ENCODE results near the gene ADPRM. TPM values are rescaled to one million over a fixed set of nuclear protein-coding genes. Genes with fewer than 3 reads are reported as not detected.

ADPRM gene
- total RNA-seq, 2 donors from 2014 or later = 6.8 to 8.9 TPM

- WGBS, 2 experiments (ENCODE audit: insufficient coverage in 1 of 2, insufficient read length in 1 of 2) = 97% methylated on average over 1 of the region's 1 CpG; no CpG with 5 or more reads in 1 of the 2 experiments
- Histone ChIP-seq H3K36me3 (ENCODE audit: control insufficient read depth, insufficient read depth, low read length) (peaks cover 12% of the 10 kb centered on the region), H3K27ac (ENCODE audit: low read depth, low read length) (no peak overlapping the region), H3K4me3 (ENCODE audit: low read length) (no peak overlapping the region), H3K4me1 (ENCODE audit: control insufficient read depth, insufficient read depth, low read length) (peaks cover 9% of the 10 kb centered on the region), H3K9me3 (ENCODE audit: control insufficient read depth, low read length) (no peaks in the 10 kb centered on the region), H3K9ac (ENCODE audit: extremely low read depth, low read length, poor library complexity, severe bottlenecking) (no peak overlapping the region), H3K27me3 (ENCODE audit: control insufficient read depth, insufficient read depth, low read length, poor library complexity, severe bottlenecking) (no peaks in the 10 kb centered on the region)
- Mint-ChIP-seq H3K4me1 (peaks cover 15% of the 10 kb centered on the region), H3K36me3 (ENCODE audit: low read depth) (peaks cover 14% of the 10 kb centered on the region), H3K27me3 (ENCODE audit: insufficient read depth) (no peaks in the 10 kb centered on the region), H3K27ac (no peak overlapping the region), H3K4me3 (no peak overlapping the region), H3K9me3 (no peaks in the 10 kb centered on the region)
- no peak for DNase-seq
- no peak for TF ChIP-seq CTCF (conservative IDR thresholded peaks at IDR 0.05)
Measured at GRCh38 chr17:10699856-10700255, 2.5 kb downstream of the ADPRM start.

GRCh38 chr17:10702574-10702973 lies 5.2 kb downstream of the ADPRM start:
- Mint-ChIP-seq H3K27ac (no peak overlapping the region), H3K27me3 (ENCODE audit: insufficient read depth) (no peaks in the 10 kb centered on the region), H3K4me3 (no peak overlapping the region), H3K9me3 (no peaks in the 10 kb centered on the region), H3K4me1 (peaks cover 7% of the 10 kb centered on the region), H3K36me3 (ENCODE audit: low read depth) (peaks cover 19% of the 10 kb centered on the region)
- Histone ChIP-seq H3K9ac (ENCODE audit: extremely low read depth, low read length, poor library complexity, severe bottlenecking) (no peak overlapping the region), H3K4me3 (ENCODE audit: low read length) (no peak overlapping the region), H3K9me3 (ENCODE audit: control insufficient read depth, low read length) (no peaks in the 10 kb centered on the region), H3K36me3 (ENCODE audit: control insufficient read depth, insufficient read depth, low read length) (peaks cover 26% of the 10 kb centered on the region), H3K4me1 (ENCODE audit: control insufficient read depth, insufficient read depth, low read length) (no peaks in the 10 kb centered on the region), H3K27me3 (ENCODE audit: control insufficient read depth, insufficient read depth, low read length, poor library complexity, severe bottlenecking) (no peaks in the 10 kb centered on the region), H3K27ac (ENCODE audit: low read depth, low read length) (no peak overlapping the region)
- no peak for TF ChIP-seq CTCF (conservative IDR thresholded peaks at IDR 0.05)
- no peak for DNase-seq
- WGBS, 2 experiments (ENCODE audit: insufficient coverage in 1 of 2, insufficient read length in 1 of 2) = 93% methylated on average over 2 of the region's 2 CpGs; no CpG with 5 or more reads in 1 of the 2 experiments

GRCh38 chr17:10705727-10706126 lies 8.3 kb downstream of the ADPRM start:
- no peaks in the 10 kb centered on the region for H3K4me1 Mint-ChIP-seq
- WGBS, 2 experiments (ENCODE audit: insufficient coverage in 1 of 2, insufficient read length in 1 of 2) = 85 to 88% methylated on average over 4 to 5 of the region's 5 CpGs
- Histone ChIP-seq H3K27me3 (ENCODE audit: control insufficient read depth, insufficient read depth, low read length, poor library complexity, severe bottlenecking) (no peaks in the 10 kb centered on the region), H3K36me3 (ENCODE audit: control insufficient read depth, insufficient read depth, low read length) (peaks cover 34% of the 10 kb centered on the region), H3K4me3 (ENCODE audit: low read length) (no peak overlapping the region), H3K9ac (ENCODE audit: extremely low read depth, low read length, poor library complexity, severe bottlenecking) (no peak overlapping the region), H3K4me1 (ENCODE audit: control insufficient read depth, insufficient read depth, low read length) (no peaks in the 10 kb centered on the region), H3K9me3 (ENCODE audit: control insufficient read depth, low read length) (no peaks in the 10 kb centered on the region), H3K27ac (ENCODE audit: low read depth, low read length) (no peak overlapping the region)
- peak overlapping the region; percentile 35 for H3K27ac Mint-ChIP-seq
- H3K27me3 Mint-ChIP-seq (ENCODE audit: insufficient read depth) = no peaks in the 10 kb centered on the region
- TF ChIP-seq CTCF (conservative IDR thresholded peaks at IDR 0.05) = no peak
- H3K9me3 Mint-ChIP-seq = no peaks in the 10 kb centered on the region
- no peak for DNase-seq
- peaks cover 36% of the 10 kb centered on the region for H3K36me3 Mint-ChIP-seq (ENCODE audit: low read depth)
- no peak overlapping the region for H3K4me3 Mint-ChIP-seq

Data from endodermal cell (in vitro differentiated cells).